Coronary artery (tissue), 2 donors: ENCODE measurements around the gene PDGFRB.

Experiments
- DNase-seq: peaks from one replicate; pipeline ENCODE4 v3.0.0-alpha.2; 2017; ENCODE audit warnings: low spot score
- H3K27ac ChIP-seq, 2 donors: fragments of 200-600 bp; sonication (generic); one replicate each; pipeline ENCODE4 v1.5.1; 2016 to 2019
- H3K4me3 ChIP-seq: fragments of 200-600 bp; sonication (generic); 2 replicates; pipeline ENCODE4 v1.5.1; 2016; ENCODE audit warnings: mild to moderate bottlenecking, moderate library complexity
- TF ChIP-seq, protein P1 (sequence below): fragments of 200-600 bp; sonication (generic); IDR thresholded peaks from one replicate; pipeline ENCODE4 v1.5.1; 2019; ENCODE audit warnings: antibody characterized with exemption

PDGFRB gene

GRCh38 chr5:150078802-150079689 is 76.6 kb downstream of the PDGFRB start:
- peak; percentile 65 for DNase-seq
- H3K27ac ChIP-seq: no peak overlapping the region
- H3K4me3 ChIP-seq: no peak overlapping the region
- TF ChIP-seq, protein P1, sequence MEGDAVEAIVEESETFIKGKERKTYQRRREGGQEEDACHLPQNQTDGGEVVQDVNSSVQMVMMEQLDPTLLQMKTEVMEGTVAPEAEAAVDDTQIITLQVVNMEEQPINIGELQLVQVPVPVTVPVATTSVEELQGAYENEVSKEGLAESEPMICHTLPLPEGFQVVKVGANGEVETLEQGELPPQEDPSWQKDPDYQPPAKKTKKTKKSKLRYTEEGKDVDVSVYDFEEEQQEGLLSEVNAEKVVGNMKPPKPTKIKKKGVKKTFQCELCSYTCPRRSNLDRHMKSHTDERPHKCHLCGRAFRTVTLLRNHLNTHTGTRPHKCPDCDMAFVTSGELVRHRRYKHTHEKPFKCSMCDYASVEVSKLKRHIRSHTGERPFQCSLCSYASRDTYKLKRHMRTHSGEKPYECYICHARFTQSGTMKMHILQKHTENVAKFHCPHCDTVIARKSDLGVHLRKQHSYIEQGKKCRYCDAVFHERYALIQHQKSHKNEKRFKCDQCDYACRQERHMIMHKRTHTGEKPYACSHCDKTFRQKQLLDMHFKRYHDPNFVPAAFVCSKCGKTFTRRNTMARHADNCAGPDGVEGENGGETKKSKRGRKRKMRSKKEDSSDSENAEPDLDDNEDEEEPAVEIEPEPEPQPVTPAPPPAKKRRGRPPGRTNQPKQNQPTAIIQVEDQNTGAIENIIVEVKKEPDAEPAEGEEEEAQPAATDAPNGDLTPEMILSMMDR: no peak

DNA sequence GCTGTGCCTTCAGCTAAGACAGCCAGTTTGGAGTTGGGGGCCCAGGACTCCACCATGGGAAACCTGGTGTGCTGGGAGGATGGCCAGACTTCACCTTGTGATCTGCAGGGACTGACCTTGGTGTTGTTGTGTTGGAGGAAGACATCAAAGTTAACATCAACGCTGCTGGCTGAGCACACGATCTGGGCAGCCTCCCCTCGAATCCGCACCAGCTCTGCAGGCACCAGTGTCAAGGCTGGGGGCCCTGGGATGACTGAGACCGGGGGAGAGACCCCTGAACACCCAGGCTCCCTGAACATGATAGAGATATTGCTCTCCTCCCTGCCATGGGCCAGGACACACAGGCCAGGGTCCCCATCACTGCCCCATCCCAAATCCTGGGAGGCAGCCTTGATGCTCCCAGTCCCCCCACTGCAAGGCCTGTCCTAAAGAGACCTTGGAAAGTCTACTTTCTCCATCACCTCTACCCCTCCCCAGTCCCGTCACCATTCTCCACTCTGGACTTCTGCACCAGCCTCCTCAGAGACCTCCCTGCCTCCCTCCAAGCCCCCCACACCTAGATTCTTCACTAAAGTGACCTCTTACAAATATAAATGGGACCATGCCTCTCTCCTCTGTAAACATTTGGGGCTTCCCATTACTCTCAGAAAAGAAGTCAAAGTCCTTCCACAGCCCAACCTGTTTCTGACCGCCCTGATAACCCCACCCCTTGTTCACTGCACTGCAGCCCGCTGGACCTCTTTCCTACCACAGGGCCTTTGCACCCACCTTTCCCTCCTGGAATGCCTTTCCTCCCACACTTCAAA is 77.4 kb downstream of the PDGFRB start:
- Histone ChIP-seq H3K4me3 (no peak overlapping the region), H3K27ac (no peak overlapping the region)
- TF ChIP-seq, protein P1: no peak
- DNase-seq: peak; percentile 36

DNA sequence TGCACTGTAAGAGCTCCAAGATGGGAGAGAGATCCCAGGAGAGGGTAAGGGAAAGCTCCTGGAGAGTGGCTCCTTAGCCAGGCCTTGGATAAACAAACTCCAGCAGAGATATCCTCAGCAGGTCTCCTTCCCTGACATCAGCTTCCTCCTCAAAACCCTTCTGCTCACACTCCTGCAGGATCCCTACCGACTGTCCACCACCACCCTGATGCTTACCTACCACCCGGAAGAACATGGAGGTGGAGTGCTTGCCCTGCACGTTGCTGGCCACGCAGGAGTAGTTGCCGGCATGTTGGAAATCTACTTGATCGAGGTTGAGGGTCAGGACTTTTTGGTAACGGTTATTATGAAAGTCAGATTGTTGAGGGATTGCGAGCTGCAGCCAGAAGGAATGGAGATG is 78.6 kb downstream of the PDGFRB start:
- peak; percentile 43 for DNase-seq
- H3K27ac ChIP-seq: no peak overlapping the region
- H3K4me3 ChIP-seq: no peak overlapping the region
- TF ChIP-seq, protein P1: no peak

- Histone ChIP-seq H3K4me3 (no peak overlapping the region), H3K27ac (no peak overlapping the region)
- DNase-seq: peak; percentile 47
- TF ChIP-seq, protein P1: no peak
These were observed 79.8 kb downstream of the PDGFRB start for GRCh38 chr5:150075806-150076205.

DNA sequence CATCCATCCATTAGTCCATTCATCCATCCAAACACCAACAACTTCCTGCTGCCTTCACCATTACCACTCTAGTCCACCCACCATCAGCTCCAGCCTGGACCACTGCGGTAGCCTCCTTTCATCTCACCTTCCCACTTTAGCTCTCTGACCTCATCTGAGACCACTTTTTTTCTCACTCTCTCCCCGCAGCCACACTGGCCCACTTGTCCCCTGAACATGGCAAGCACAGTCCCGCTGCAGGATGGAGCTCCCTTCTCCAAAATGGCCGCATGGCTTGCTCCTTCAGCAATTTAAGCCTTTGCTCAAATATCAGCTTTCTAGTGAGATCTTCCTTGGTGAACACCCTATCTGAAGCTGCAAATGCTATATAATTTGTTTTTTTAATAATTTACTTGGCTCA is 80.4 kb downstream of the PDGFRB start:
- TF ChIP-seq, protein P1: no peak
- H3K4me3 ChIP-seq: no peak overlapping the region
- H3K27ac ChIP-seq: no peak overlapping the region
- no peak for DNase-seq

DNA sequence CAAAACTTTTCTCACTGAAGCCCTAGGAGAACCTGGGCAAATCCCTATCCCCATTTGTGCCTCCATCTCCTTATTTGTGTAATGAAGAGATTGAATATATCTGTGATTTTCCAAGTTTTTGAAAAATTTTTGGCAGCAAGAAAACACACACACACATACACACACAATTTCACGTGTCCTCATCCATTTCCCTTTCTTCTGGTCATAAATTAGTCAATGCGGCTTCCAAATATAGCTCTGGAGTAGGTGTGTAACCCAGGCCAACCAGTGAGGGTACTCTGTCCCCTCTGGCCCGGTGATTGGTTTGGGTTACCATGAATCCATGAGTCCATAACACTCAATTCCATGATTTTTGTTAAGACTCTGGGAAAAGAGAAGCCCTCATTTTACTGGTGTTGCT is 82.0 kb downstream of the PDGFRB start:
- TF ChIP-seq, protein P1: no peak
- no peak overlapping the region for H3K27ac ChIP-seq
- no peak overlapping the region for H3K4me3 ChIP-seq
- DNase-seq: no peak
